C4-2B (cell line): ENCODE data around the gene MICAL3.

ENCODE experiments used
- H3K27ac ChIP-seq: fragments of 450-650 bp; 2 replicates; pipeline ENCODE4 v1.5.1; 2017
- CTCF ChIP-seq: fragments of 450-650 bp; conservative IDR thresholded peaks from 2 replicates; pipeline ENCODE4 v1.5.1; 2017; ENCODE audit warnings: mild to moderate bottlenecking
- ZFX ChIP-seq: fragments of 450-650 bp; IDR thresholded peaks from 2 replicates; pipeline ENCODE4 v1.6.1; 2017

The MICAL3 gene

GRCh38 chr22:17779286-17780115 lies 244.9 kb downstream of the MICAL3 start:
- no peak overlapping the region for H3K27ac ChIP-seq
- TF ChIP-seq CTCF (no peak), ZFX (no peak)

GRCh38 chr22:17778412-17778976 lies 245.9 kb downstream of the MICAL3 start:
- H3K27ac ChIP-seq, result no peak overlapping the region
- no peak for TF ChIP-seq CTCF
- no peak for TF ChIP-seq ZFX

- no peak for TF ChIP-seq ZFX
- no peak for TF ChIP-seq CTCF
Observed at GRCh38 chr22:17777717-17778044, 246.7 kb downstream of the MICAL3 start.

GRCh38 chr22:17777005-17777716 lies 247.2 kb downstream of the MICAL3 start:
- no peak overlapping the region for H3K27ac ChIP-seq

More at GRCh38 chr22:17777717-17778044, 246.7 kb downstream of the MICAL3 start:
- no peak overlapping the region for H3K27ac ChIP-seq

GRCh38 chr22:17775781-17776465 lies 248.4 kb downstream of the MICAL3 start:
- no peak for TF ChIP-seq CTCF
- no peak for TF ChIP-seq ZFX
- H3K27ac ChIP-seq, result no peak overlapping the region

More at GRCh38 chr22:17777005-17777716, 247.2 kb downstream of the MICAL3 start:
- no peak for TF ChIP-seq ZFX

GRCh38 chr22:17774926-17775685 lies 249.3 kb downstream of the MICAL3 start:
- no peak for TF ChIP-seq ZFX
- TF ChIP-seq CTCF, result no peak
- H3K27ac ChIP-seq, result no peak overlapping the region
